ENCODE data around the gene SGMS2.
"Not testable (repeated sequence)": the region's sequence is repeated elsewhere in the genome, so short reads cannot be mapped to it uniquely, and the experiment has no call there.

The SGMS2 gene

GRCh38 chr4:107906458-107907100 is 81.8 kb downstream of the SGMS2 start:
- no peak for DNase-seq (ENCODE audit: low read depth in 2 of 2)

GRCh38 chr4:107908377-107908776 is 83.6 kb downstream of the SGMS2 start:
- no peak for DNase-seq (ENCODE audit: low read depth in 2 of 2)

GRCh38 chr4:107913283-107913899 is 88.7 kb downstream of the SGMS2 start:
- no peak for DNase-seq (ENCODE audit: low read depth in 2 of 2)

GRCh38 chr4:107915220-107915619 is 90.5 kb downstream of the SGMS2 start:
- DNase-seq (ENCODE audit: low read depth in 2 of 2) = no peak

- no peak for DNase-seq (ENCODE audit: low read depth in 2 of 2)
Observed at GRCh38 chr4:107916623-107917022, 91.9 kb downstream of the SGMS2 start.

DNA sequence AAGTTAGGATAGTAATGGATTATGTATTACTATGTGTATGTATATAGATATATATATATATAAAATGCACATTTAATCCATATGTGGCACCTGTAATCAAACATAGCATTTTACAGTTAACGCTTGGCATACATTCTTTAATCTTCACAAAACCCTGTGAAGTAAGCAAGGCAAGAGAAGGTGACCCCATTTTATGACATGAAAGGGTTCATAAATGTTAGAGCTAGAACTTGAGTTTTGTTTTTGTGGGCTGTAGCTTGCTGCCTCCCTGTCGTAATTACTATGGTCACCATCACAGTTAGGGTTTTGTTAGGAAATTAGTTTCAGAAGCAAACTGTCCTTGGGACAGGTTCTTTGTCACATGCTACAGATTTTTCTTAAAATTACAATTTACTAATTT is 92.8 kb downstream of the SGMS2 start:
- no peak for DNase-seq (ENCODE audit: low read depth in 2 of 2)

DNA sequence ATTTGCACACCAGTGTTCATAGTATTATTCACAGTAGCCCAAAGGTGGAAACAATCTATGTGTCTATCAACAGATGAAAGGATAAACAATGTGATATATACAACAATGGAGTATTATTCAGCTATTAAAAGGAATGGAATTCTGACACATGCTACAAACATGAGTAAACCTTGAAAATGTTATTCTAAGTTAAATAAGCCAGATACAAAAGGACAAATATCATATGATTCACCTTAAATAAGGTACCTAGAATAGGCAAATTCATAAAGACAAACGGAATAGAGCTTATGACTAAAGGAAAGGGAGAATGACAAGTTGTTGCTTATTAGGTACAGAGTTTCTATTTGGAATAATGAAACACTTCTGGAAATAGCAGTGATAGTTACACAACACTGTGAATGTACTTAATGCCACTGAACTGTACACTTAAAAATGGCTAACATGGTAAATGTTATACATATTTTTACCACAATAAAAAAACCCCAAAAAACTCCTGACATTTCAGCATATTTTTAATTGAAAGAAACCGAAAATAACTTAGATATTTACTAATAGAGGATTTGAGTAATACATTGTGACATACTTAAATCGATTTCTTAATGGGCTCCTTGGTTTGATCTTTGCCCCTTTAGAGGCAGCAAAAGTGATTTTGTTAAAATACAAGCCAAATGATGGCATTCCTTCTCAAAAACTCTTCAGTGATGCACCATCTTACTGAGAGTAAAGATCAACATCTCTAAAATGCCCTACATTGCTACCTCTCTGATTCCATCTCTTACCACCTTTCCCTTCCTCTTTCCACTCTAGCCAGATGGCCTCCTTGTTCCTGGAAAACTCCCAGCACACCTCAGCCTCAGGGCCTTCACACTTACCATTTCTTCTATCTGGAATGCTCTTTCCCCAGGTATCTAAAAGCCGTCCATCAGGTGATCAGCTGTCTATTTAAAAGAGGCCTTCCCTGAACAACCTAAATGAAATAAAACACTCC is 98.0 kb downstream of the SGMS2 start:
- no peak for DNase-seq (ENCODE audit: low read depth in 2 of 2)

DNA sequence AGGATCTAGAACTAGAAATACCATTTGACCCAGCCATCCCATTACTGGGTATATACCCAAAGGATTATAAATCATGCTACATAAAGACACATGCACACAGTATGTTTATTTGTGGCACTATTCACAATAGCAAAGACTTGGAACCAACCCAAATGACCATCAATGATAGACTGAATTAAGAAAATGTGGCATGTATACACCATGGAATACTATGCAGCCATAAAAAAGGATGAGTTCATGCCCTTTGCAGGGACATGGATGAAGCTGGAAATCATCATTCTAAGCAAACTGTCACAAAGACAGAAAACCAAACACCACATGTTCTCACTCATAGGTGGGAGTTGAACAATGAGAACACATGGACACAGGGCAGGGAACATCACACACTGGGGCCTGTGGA is 101.0 kb downstream of the SGMS2 start:
- not testable (repeated sequence) for DNase-seq (ENCODE audit: low read depth in 2 of 2)

- DNase-seq (ENCODE audit: low read depth in 2 of 2) = not testable (repeated sequence)
Observed at GRCh38 chr4:107926875-107927274, 102.1 kb downstream of the SGMS2 start.

DNA sequence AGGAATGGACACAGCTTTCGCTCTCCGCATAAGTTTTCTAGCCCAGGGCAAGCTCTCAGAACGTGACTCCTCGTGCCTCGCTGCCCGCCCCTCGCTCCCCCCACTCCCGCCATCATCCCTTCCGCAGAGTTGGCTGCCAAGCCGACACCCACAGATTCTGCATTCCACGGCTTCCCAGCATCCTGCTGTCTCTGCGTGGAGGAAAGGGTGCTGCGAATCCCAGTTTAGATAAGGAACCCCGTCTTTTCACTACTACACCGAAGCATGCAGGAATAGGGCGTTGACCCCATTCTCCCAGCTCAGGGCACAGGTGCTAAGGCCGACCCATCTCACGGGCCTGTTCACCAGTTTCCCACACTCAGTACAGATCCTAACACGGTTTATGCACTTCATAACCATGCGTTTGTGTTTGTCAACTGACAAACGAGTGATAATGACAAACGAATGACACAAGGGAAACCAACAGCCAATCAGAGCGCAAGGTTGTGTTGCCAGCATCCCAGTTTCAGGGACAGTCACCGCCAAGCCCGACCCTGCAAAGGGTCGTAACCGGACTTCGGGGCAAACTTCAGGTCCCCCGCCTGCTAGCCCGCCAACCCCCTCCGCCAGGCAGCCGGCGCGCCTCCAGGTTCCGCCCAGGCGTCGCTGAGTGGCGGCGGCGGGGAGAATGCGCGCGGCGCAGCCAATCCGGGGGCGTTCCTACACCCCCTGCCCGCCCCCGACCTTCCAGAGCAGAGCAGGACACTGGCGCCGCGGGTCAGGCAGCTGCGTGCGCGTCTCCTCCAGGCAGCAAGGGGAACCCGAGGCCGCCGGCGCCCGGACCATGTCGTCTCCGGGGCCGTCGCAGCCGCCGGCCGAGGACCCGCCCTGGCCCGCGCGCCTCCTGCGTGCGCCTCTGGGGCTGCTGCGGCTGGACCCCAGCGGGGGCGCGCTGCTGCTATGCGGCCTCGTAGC is 106.4 kb downstream of the SGMS2 start, which contains the start of gene CYP2U1:
Gene CYP2U1, plus strand, starts transcription at position 729 of the 954 bp plus-strand sequence. Its CDS starts 95 bp downstream, at position 824.
- DNase-seq (ENCODE audit: low read depth in 2 of 2) = peak; percentile 50 to 65

DNA sequence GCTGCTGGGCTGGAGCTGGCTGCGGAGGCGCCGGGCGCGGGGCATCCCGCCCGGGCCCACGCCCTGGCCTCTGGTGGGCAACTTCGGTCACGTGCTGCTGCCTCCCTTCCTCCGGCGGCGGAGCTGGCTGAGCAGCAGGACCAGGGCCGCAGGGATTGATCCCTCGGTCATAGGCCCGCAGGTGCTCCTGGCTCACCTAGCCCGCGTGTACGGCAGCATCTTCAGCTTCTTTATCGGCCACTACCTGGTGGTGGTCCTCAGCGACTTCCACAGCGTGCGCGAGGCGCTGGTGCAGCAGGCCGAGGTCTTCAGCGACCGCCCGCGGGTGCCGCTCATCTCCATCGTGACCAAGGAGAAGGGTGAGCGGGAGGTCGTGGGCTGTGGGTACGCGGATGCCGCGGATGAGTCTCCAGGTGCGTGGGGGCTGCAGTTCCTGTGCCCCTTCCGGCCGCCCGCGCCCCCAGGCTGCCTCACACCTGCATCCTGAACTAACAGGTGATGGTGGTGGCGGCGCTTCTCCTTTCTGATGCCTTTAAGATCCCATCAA is 107.1 kb downstream of the SGMS2 start:
- DNase-seq (ENCODE audit: low read depth in 2 of 2) = no peak

DNA sequence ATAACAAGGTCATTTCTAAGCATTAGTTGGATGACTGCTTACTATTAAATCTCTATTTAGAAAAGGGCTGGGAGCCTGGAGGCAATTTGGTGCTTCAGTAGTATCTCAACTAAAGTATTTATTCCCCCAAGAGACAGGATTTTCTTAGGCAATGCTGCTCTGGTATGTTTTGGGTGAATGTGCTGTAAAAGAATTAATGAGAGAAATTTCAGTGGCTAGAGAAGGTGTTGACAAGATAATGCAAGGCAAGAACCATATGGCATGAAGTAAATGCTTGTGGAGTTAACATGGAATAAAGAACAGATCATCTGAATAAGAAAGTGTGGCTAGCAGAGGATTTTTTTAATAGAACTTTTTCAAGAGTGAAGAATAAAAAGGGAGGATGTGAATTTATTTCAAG is 110.5 kb downstream of the SGMS2 start:
- no peak for DNase-seq (ENCODE audit: low read depth in 2 of 2)

GRCh38 chr4:107937040-107937439 is 112.3 kb downstream of the SGMS2 start:
- no peak for DNase-seq (ENCODE audit: low read depth in 2 of 2)

DNA sequence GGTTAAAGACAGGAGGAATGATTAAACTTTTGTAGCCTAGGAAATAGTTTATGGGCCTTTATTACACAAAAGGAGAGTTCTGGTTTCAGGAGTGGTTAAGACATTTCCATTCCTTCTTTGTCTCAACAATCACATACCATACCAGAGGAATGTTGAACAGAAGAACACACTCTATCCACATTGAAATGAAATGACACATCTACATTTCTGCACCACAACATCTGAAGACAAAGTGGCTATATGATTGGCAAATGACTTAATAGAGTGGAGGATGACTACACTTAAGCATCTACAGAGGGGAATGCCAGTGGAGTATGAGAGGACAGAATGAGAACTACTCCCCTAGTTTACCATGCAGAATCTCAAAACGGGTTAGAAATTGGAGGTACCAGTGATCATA is 114.6 kb downstream of the SGMS2 start:
- DNase-seq (ENCODE audit: low read depth in 2 of 2) = no peak

GRCh38 chr4:107945809-107946208 is 121.1 kb downstream of the SGMS2 start:
- no peak for DNase-seq (ENCODE audit: low read depth in 2 of 2)

DNA sequence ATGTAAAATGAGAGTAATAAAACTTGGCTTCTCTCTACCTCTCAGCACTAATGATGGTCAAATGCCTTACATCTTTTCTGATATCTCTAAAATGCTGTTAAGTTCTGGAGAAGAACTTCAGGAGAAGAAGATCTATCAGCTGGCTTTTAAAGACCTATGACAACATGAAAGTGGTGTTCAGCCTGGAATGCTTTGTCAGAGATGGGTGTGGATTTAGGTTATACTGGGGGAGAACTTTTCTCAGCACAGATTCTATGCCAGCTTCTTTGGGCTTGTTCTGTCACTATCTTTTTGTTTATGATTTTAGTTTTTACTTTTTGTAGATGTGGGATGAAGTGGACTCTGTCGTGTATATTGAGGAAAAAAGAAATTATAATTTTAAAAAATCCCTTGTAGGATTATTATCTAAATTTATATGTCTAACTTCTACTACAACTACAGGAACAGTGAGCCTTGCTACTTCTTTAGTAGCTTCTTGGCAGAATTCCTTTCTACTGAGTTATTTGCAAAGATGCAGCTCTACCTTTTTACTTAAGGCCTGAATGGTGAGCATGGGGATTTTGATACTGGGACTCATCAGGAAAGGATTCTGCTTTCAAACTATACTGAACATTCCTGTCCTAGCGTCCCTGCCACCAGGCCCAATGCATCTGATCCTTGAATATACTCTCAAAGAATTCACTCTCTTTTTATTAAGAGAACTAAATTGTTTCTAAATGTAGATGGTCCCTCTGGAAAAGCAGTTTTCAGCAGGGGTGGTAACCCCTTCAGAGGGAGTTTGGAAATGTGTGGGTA is 126.2 kb downstream of the SGMS2 start:
- DNase-seq (ENCODE audit: low read depth in 2 of 2) = no peak

GRCh38 chr4:107951551-107951950 is 126.8 kb downstream of the SGMS2 start:
- DNase-seq (ENCODE audit: low read depth in 2 of 2) = no peak

DNA sequence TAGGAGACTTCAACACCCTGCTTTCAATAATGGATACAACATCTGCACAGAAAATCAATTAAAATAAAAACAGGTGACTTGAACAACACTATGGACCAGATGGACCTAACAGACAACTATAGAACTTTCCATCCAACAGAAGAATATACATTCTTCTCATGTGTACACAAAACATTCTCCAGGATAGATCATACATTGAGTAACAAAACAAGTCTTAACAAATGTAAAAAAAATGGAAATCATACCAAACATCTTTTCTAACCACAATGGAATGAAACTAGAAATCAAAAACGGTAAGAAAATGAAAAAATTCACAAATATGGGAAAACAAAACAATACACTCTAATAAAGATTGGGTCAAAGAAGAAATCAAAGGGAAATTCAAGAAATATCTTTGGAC is 131.3 kb downstream of the SGMS2 start:
- no peak for DNase-seq (ENCODE audit: low read depth in 2 of 2)

All from stimulated activated CD8-positive, alpha-beta memory T cell treated with anti-CD3 and anti-CD28 coated beads, Interleukin-2, amount 100 ng/mL, for 1 hour (primary cell).